Kidney (tissue), 14 donors: ENCODE data around the gene SBF1. TPM values are rescaled to one million over a fixed set of nuclear protein-coding genes. Genes with fewer than 3 reads are reported as not detected.

ENCODE experiments used
- DNase-seq, 5 donors: peaks; one replicate each; pipeline ENCODE4 v3.0.0-alpha.2; 2013 to 2020
- FAIRE-seq: peaks from 2 replicates; lab custom pipeline; 2012; peaks lifted over from hg19 to GRCh38; lab: Jason Lieb, UNC
- H3K27ac ChIP-seq, 2 donors: one replicate each; pipeline ENCODE4 v1.7.0; 2013; ENCODE audit warnings: low read depth in 2 of 2, low read length in 2 of 2, inconsistent platforms in 1 of 2
- H3K27me3 ChIP-seq: one replicate; pipeline ENCODE4 v1.7.1; 2013; ENCODE audit warnings: low read length, inconsistent platforms; ENCODE audit not compliant: control insufficient read depth, insufficient read depth
- H3K36me3 ChIP-seq, 3 donors: one replicate each; pipeline versions ENCODE4 v1.7.0 to v1.7.1; 2013; ENCODE audit warnings: low read length in 3 of 3, control low read depth in 1 of 3, inconsistent platforms in 1 of 3; ENCODE audit not compliant: insufficient read depth in 3 of 3, control insufficient read depth in 2 of 3
- H3K4me1 ChIP-seq, 3 donors: one replicate each; pipeline versions ENCODE4 v1.7.0 to v1.7.1; 2013; ENCODE audit warnings: low read length in 3 of 3, inconsistent platforms in 1 of 3, low read depth in 1 of 3; ENCODE audit not compliant: control insufficient read depth in 2 of 3, insufficient read depth in 2 of 3
- H3K4me3 ChIP-seq, 3 donors: one replicate each; pipeline versions ENCODE4 v1.7.0 to v1.8.1; 2013; ENCODE audit warnings: low read length in 3 of 3, control low read depth in 1 of 3, inconsistent platforms in 1 of 3
- H3K9ac ChIP-seq, 3 donors: one replicate each; pipeline versions ENCODE4 v1.7.0 to v1.7.1; 2013; ENCODE audit warnings: low read length in 3 of 3, control low read depth in 1 of 3, inconsistent platforms in 1 of 3
- H3K9me3 ChIP-seq, 3 donors: one replicate each; pipeline versions ENCODE4 v1.7.0 to v1.7.1; 2013; ENCODE audit warnings: low read length in 3 of 3, control low read depth in 1 of 3, inconsistent platforms in 1 of 3; ENCODE audit not compliant: control insufficient read depth in 2 of 3, insufficient read depth in 1 of 3
- CTCF ChIP-seq: IDR thresholded peaks from 3 replicates; pipeline ENCODE4 v1.5.1; 2012; ENCODE audit warnings: mild to moderate bottlenecking, moderate library complexity, borderline replicate concordance; ENCODE audit not compliant: insufficient read depth; ENCODE audit errors: extremely low read depth
- intact Hi-C: fragments of 100-400 bp; cut with DNase I; formaldehyde crosslinking; loops from one replicate; pipeline ENCODE4 v1.11.1; 2022
- polyA plus RNA-seq: library from polyadenylated mRNA; stranded (reverse); fragments of 350-450 nt; fragmentation: Illumina TruSeq; extraction: RNeasy Lipid Tissue Mini Kit (QIAGEN cat#74804); gene quantifications from one replicate; pipeline ENCODE4 v1.2.3, GENCODE V29; 2014; ENCODE audit warnings: low read depth, low replicate concordance; ENCODE audit not compliant: insufficient read depth
- total RNA-seq: library from RNA; stranded (reverse); fragmentation: NEBNext Ultra II Directional; extraction: Animal tissue kit (Norgen Biotek cat#: 25700); gene quantifications from one replicate; pipeline ENCODE4 v1.2.1, GENCODE V29; 2021
- donor health status: control.
- donor health status: control.
- donor health status: control.
- donor health status: control.
- donor health status: control.
- donor health status: DM: yes; HTN: yes; CAD: no.
- donor health status: Normal renal cell carcinoma (clear cell type).

The SBF1 gene
- total and polyA plus RNA-seq, 2 donors from 2014 or later: 18.1 to 73.9 TPM

- no peak for DNase-seq
- Histone ChIP-seq H3K36me3 (peaks cover 0 to 29% (median 18%) of the 10 kb centered on the region in 3 donors), H3K4me1 (peaks cover 0 to 22% (median 18%) of the 10 kb centered on the region in 3 donors), H3K9me3 (no peaks in the 10 kb centered on the region), H3K4me3 (no peak overlapping the region), H3K27ac (no peak overlapping the region), H3K9ac (no peak overlapping the region), H3K27me3 (no peaks in the 10 kb centered on the region)
- intact Hi-C loops: no loop called here
- FAIRE-seq: no peak
- no peak for TF ChIP-seq CTCF
These were observed 6.2 kb downstream of the SBF1 start for GRCh38 chr22:50468626-50469025.

- intact Hi-C loops: no loop called here
- no peak for TF ChIP-seq CTCF
- Histone ChIP-seq H3K9me3 (no peaks in the 10 kb centered on the region), H3K9ac (no peak overlapping the region), H3K27me3 (no peaks in the 10 kb centered on the region), H3K36me3 (peaks cover 0 to 36% (median 20%) of the 10 kb centered on the region in 3 donors), H3K4me1 (peaks cover 0 to 15% (median 11%) of the 10 kb centered on the region in 3 donors), H3K27ac (no peak overlapping the region), H3K4me3 (no peak overlapping the region)
- no peak for FAIRE-seq
- DNase-seq: no peak
These were observed 6.9 kb downstream of the SBF1 start for GRCh38 chr22:50467773-50468440.

GRCh38 chr22:50467341-50467740, 7.5 kb downstream of the SBF1 start:
- H3K4me1 ChIP-seq: peaks cover 0 to 14% (median 7%) of the 10 kb centered on the region in 3 donors
- H3K36me3 ChIP-seq: peaks cover 0 to 41% (median 22%) of the 10 kb centered on the region in 3 donors
- FAIRE-seq (no peak), DNase-seq (no peak)
- no peaks in the 10 kb centered on the region for H3K9me3 ChIP-seq
- H3K4me3 ChIP-seq: no peak overlapping the region
- no peaks in the 10 kb centered on the region for H3K27me3 ChIP-seq
- no peak overlapping the region for H3K9ac ChIP-seq
- TF ChIP-seq CTCF: no peak
- intact Hi-C loops: no loop called here
- no peak overlapping the region for H3K27ac ChIP-seq
